ENCODE measurements around the gene RPL5. TPM values are rescaled to one million over a fixed set of nuclear protein-coding genes. Genes with fewer than 3 reads are reported as not detected.

RPL5 gene
- polyA plus RNA-seq, 1 donor from 2014 or later = 1,645 TPM

DNA sequence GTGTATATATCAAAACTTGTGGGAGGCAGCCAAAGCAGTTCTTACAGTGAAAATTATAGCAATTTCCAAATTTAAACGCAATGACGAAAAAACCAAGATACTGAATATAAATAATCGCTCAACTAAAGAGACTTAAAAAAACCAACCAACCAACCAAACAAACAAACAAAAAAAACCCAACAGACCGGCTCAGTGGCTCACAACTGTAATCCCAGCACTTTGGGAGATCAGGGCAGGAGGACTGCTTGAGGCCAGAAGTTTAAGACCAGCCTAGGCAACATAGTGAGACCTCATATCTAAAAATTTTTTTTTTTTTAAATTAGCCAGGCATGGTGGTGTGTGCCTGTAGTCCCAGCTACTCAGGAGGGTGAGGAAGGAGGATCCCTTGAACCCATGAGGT, 23.4 kb downstream of the RPL5 start:
- Histone ChIP-seq H3K9me3 (ENCODE audit: low read length) (no peaks in the 10 kb centered on the region), H3K27ac (ENCODE audit: low read length) (no peak overlapping the region), H3K4me3 (ENCODE audit: low read length) (no peak overlapping the region), H3F3A (ENCODE audit: insufficient read depth, low read length, poor library complexity, severe bottlenecking) (no peaks in the 10 kb centered on the region), H3K36me3 (ENCODE audit: insufficient read depth, low read length) (no peaks in the 10 kb centered on the region), H2AFZ (ENCODE audit: low read depth, low read length) (no peak overlapping the region), H3K4me2 (ENCODE audit: low read length) (no peak overlapping the region), H3K79me2 (replicated peaks; ENCODE audit: insufficient read depth, low read length) (no peaks in the 10 kb centered on the region), H4K20me1 (ENCODE audit: insufficient read depth) (no peaks in the 10 kb centered on the region), H3K27me3 (ENCODE audit: insufficient read depth, low read depth, low read length) (no peaks in the 10 kb centered on the region), H3K9me2 (ENCODE audit: insufficient read depth, low read length) (no peaks in the 10 kb centered on the region), H3K9ac (ENCODE audit: low read length) (no peak overlapping the region)
- TF ChIP-seq, protein P1, sequence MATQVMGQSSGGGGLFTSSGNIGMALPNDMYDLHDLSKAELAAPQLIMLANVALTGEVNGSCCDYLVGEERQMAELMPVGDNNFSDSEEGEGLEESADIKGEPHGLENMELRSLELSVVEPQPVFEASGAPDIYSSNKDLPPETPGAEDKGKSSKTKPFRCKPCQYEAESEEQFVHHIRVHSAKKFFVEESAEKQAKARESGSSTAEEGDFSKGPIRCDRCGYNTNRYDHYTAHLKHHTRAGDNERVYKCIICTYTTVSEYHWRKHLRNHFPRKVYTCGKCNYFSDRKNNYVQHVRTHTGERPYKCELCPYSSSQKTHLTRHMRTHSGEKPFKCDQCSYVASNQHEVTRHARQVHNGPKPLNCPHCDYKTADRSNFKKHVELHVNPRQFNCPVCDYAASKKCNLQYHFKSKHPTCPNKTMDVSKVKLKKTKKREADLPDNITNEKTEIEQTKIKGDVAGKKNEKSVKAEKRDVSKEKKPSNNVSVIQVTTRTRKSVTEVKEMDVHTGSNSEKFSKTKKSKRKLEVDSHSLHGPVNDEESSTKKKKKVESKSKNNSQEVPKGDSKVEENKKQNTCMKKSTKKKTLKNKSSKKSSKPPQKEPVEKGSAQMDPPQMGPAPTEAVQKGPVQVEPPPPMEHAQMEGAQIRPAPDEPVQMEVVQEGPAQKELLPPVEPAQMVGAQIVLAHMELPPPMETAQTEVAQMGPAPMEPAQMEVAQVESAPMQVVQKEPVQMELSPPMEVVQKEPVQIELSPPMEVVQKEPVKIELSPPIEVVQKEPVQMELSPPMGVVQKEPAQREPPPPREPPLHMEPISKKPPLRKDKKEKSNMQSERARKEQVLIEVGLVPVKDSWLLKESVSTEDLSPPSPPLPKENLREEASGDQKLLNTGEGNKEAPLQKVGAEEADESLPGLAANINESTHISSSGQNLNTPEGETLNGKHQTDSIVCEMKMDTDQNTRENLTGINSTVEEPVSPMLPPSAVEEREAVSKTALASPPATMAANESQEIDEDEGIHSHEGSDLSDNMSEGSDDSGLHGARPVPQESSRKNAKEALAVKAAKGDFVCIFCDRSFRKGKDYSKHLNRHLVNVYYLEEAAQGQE (IDR thresholded peaks at IDR 0.05; ENCODE audit: borderline replicate concordance) = no peak
- TF ChIP-seq MXI1 (conservative IDR thresholded peaks at IDR 0.05; ENCODE audit: poor library complexity, severe bottlenecking) (no peak), TAF1 (IDR thresholded peaks at IDR 0.05; ENCODE audit: low read depth) (no peak), RAD21 (conservative IDR thresholded peaks at IDR 0.05) (no peak), EP300 (conservative IDR thresholded peaks at IDR 0.05; ENCODE audit: poor library complexity, severe bottlenecking) (no peak), SMC3 (conservative IDR thresholded peaks at IDR 0.05; ENCODE audit: poor library complexity) (no peak), EZH2 (IDR thresholded peaks at IDR 0.05; ENCODE audit: borderline replicate concordance, insufficient read depth, low read length, poor library complexity, severe bottlenecking) (no peak)
- TF ChIP-seq, protein P2, sequence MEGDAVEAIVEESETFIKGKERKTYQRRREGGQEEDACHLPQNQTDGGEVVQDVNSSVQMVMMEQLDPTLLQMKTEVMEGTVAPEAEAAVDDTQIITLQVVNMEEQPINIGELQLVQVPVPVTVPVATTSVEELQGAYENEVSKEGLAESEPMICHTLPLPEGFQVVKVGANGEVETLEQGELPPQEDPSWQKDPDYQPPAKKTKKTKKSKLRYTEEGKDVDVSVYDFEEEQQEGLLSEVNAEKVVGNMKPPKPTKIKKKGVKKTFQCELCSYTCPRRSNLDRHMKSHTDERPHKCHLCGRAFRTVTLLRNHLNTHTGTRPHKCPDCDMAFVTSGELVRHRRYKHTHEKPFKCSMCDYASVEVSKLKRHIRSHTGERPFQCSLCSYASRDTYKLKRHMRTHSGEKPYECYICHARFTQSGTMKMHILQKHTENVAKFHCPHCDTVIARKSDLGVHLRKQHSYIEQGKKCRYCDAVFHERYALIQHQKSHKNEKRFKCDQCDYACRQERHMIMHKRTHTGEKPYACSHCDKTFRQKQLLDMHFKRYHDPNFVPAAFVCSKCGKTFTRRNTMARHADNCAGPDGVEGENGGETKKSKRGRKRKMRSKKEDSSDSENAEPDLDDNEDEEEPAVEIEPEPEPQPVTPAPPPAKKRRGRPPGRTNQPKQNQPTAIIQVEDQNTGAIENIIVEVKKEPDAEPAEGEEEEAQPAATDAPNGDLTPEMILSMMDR (IDR thresholded peaks at IDR 0.05; ENCODE audit: poor library complexity, severe bottlenecking) = no peak

DNA sequence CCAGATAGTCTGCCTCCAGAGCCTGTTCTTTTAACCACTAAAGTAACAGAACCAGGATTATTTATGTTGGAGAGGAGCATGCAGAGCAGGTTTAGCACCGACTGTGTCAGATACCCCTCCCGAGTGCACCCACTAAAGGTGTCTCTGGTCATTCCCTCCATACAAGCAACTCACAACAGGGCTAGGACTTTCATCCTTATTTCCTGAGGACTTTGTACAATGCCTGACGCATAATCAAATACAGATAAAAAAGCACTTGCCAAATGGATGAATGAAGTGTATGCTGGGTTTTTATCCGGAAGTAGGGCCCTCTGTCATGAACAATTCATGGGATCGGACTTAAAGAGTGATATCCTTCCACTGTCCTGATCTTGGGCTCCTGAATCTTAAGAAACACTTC, 26.0 kb downstream of the RPL5 start:
- Histone ChIP-seq H4K20me1 (ENCODE audit: insufficient read depth) (no peaks in the 10 kb centered on the region), H3K27ac (ENCODE audit: low read length) (no peak overlapping the region), H2AFZ (ENCODE audit: low read depth, low read length) (no peak overlapping the region), H3F3A (ENCODE audit: insufficient read depth, low read length, poor library complexity, severe bottlenecking) (no peaks in the 10 kb centered on the region), H3K36me3 (ENCODE audit: insufficient read depth, low read length) (no peaks in the 10 kb centered on the region), H3K4me3 (ENCODE audit: low read length) (no peak overlapping the region), H3K9me3 (ENCODE audit: low read length) (no peaks in the 10 kb centered on the region), H3K9me2 (ENCODE audit: insufficient read depth, low read length) (no peaks in the 10 kb centered on the region), H3K79me2 (replicated peaks; ENCODE audit: insufficient read depth, low read length) (no peaks in the 10 kb centered on the region), H3K4me2 (ENCODE audit: low read length) (no peak overlapping the region), H3K27me3 (ENCODE audit: insufficient read depth, low read depth, low read length) (no peaks in the 10 kb centered on the region), H3K9ac (ENCODE audit: low read length) (no peak overlapping the region)
- TF ChIP-seq, protein P2 (IDR thresholded peaks at IDR 0.05; ENCODE audit: poor library complexity, severe bottlenecking) = no peak
- TF ChIP-seq RAD21 (conservative IDR thresholded peaks at IDR 0.05) (no peak), EZH2 (IDR thresholded peaks at IDR 0.05; ENCODE audit: borderline replicate concordance, insufficient read depth, low read length, poor library complexity, severe bottlenecking) (no peak), MXI1 (conservative IDR thresholded peaks at IDR 0.05; ENCODE audit: poor library complexity, severe bottlenecking) (no peak), TAF1 (IDR thresholded peaks at IDR 0.05; ENCODE audit: low read depth) (no peak), EP300 (conservative IDR thresholded peaks at IDR 0.05; ENCODE audit: poor library complexity, severe bottlenecking) (no peak), SMC3 (conservative IDR thresholded peaks at IDR 0.05; ENCODE audit: poor library complexity) (no peak), POLR2AphosphoS5 (IDR thresholded peaks at IDR 0.05) (no peak)
- TF ChIP-seq, protein P1 (IDR thresholded peaks at IDR 0.05; ENCODE audit: borderline replicate concordance) = no peak

Measured in neural cell (in vitro differentiated cells).